ENCODE measurements around the gene GNAL.

Gene GNAL

DNA sequence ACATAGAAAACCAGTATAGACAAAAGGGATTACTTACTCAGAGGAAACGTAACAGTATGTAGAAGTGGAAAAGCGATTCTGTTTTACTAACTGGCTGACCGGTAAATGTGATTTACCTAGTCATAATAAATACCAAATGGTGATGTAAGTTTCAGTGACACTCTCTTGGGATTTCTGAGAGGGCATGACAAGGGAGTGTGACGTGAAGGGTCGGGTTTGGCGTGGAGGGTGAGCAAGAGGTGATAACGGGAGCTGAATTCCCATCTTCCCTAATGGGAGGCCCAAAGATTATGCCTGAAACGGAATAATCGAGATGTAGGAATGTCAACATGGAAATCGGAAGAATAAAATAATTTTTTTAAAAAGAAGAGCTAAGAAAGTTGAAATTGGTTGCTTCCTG lies 12.7 kb upstream of the GNAL start (continued):
- no peak for TF ChIP-seq SALL2 (tag by site-specific recombination; IDR thresholded peaks at IDR 0.05; ENCODE audit: borderline replicate concordance)
- TF ChIP-seq ZNF211 (tag by site-specific recombination; IDR thresholded peaks at IDR 0.05; ENCODE audit: low read depth): no peak

DNA sequence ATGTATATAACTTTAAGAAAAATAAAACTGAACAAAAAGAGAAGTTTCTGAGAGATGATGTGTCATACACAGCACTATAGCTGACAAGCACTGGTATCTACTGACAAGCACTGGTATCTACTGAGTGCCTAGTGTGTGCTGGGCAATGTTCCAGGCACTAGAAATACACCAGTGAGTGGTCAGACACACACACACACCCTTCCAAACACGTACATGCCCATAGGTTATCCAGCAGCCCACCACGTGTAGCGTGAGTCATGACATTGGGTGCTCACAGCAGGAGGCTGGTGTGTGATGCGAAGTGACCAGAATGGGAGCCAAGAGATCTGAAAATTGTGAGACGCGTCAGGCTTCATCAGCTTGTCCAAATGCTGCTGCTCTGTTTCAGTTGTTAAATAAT lies 12.2 kb upstream of the GNAL start:
- no peaks in the 10 kb centered on the region for H3K36me3 ChIP-seq (ENCODE audit: control insufficient read depth in 2 of 2, insufficient read depth in 1 of 2, low read length in 2 of 2)
- ChIA-PET POLR2A (no interaction called here), CTCF (interaction anchor here (0.6 to 2.3 kb wide), 3 partner anchors 16 to 108 kb away, joined by 3 to 15 read pairs (median 3); no protein-coding TSS in a partner anchor)
- no peaks in the 10 kb centered on the region for H3K9me3 ChIP-seq (ENCODE audit: control insufficient read depth, insufficient read depth, low read depth, low read length)
- H3K4me1 ChIP-seq (ENCODE audit: control insufficient read depth, insufficient read depth, low read length): no peaks in the 10 kb centered on the region
- TF ChIP-seq ZNF292 (tag by site-specific recombination; IDR thresholded peaks at IDR 0.05; ENCODE audit: borderline replicate concordance, low read depth): no peak
- TF ChIP-seq, protein P1, sequence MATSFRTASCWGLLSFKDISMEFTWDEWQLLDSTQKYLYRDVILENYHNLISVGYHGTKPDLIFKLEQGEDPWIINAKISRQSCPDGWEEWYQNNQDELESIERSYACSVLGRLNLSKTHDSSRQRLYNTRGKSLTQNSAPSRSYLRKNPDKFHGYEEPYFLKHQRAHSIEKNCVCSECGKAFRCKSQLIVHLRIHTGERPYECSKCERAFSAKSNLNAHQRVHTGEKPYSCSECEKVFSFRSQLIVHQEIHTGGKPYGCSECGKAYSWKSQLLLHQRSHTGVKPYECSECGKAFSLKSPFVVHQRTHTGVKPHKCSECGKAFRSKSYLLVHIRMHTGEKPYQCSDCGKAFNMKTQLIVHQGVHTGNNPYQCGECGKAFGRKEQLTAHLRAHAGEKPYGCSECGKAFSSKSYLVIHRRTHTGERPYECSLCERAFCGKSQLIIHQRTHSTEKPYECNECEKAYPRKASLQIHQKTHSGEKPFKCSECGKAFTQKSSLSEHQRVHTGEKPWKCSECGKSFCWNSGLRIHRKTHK (tag by site-specific recombination; IDR thresholded peaks at IDR 0.05): peak; percentile 41; the same call in 1 of the 2 replicates
- no peak overlapping the region for H3K4me3 ChIP-seq (ENCODE audit: low read depth, low read length)
- H3K27ac ChIP-seq (ENCODE audit: extremely low read depth, low read depth, low read length): no peak overlapping the region

DNA sequence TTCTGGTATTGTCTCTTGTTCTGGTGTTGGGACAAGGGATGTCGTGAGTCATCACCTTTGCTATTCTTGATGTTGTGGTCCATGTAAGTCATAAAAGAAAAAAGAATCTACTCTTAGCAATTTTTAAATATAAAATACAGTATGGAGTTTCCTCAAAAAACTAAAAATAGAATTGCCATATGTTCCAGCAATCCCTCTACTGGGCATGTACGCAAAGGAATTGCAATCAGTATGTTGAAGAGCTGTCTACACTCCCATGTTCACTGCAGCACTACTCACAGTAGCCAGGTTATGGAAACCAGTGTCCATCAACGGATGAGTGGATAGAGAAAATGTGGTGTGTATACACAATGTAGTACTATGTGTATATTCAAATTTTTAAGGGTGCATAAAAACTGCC lies 10.9 kb upstream of the GNAL start:
- Histone ChIP-seq H3K36me3 (ENCODE audit: control insufficient read depth in 2 of 2, insufficient read depth in 1 of 2, low read length in 2 of 2) (no peaks in the 10 kb centered on the region), H3K9me3 (ENCODE audit: control insufficient read depth, insufficient read depth, low read depth, low read length) (no peaks in the 10 kb centered on the region), H3K4me3 (ENCODE audit: low read depth, low read length) (no peak overlapping the region), H3K27ac (ENCODE audit: extremely low read depth, low read depth, low read length) (no peak overlapping the region), H3K4me1 (ENCODE audit: control insufficient read depth, insufficient read depth, low read length) (no peaks in the 10 kb centered on the region)
- ChIA-PET CTCF (interaction anchor here (2.3 kb wide), 1 partner anchor 23 kb away, joined by 15 read pairs; no protein-coding TSS in a partner anchor), POLR2A (no interaction called here)
- TF ChIP-seq ZNF174 (tag by site-specific recombination; IDR thresholded peaks at IDR 0.05) (no peak), ZNF10 (tag by site-specific recombination; IDR thresholded peaks at IDR 0.05) (no peak), RBAK (tag by site-specific recombination; IDR thresholded peaks at IDR 0.05) (no peak), ZNF571 (tag by site-specific recombination; IDR thresholded peaks at IDR 0.05) (no peak)
- TF ChIP-seq, protein P2, sequence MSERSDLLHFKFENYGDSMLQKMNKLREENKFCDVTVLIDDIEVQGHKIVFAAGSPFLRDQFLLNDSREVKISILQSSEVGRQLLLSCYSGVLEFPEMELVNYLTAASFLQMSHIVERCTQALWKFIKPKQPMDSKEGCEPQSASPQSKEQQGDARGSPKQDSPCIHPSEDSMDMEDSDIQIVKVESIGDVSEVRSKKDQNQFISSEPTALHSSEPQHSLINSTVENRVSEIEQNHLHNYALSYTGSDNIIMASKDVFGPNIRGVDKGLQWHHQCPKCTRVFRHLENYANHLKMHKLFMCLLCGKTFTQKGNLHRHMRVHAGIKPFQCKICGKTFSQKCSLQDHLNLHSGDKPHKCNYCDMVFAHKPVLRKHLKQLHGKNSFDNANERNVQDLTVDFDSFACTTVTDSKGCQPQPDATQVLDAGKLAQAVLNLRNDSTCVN (tag by site-specific recombination; optimal IDR thresholded peaks at IDR 0.05): no peak

DNA sequence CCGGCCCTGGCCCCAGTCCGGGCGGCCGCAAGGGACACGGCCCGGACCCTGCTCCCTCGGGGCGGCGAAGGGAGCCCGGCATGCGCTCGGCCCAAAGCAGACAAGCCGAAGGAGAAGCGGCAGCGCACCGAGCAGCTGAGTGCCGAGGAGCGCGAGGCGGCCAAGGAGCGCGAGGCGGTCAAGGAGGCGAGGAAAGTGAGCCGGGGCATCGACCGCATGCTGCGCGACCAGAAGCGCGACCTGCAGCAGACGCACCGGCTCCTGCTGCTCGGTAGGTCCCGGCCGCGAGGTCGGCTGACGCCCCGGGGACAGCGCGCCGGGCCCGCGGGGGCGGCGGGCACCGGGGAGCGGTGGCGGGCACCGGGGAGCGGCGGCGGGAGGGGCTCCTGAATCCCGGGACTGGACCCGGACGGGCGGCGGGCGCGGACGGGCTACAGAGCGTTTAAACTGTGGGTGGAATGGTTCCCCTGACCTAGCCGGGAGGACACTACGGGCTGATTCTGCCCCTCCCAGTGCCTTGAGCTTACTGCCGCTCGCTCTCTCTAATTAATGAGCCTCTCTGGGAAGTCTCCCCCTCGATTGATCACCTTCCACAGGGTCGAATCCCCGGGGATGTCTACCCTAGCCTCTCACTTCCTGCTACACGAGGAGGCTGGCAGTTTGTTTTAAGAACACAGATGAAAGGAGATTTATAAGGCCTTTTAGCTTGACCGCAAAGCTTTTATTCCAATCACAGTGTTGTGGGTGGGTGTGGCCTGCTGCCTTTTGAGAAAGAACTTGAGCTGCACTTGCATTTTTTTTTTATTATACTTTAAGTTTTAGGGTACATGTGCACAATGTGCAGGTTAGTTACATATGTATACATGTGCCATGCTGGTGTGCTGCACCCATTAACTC lies 853 bp downstream of the GNAL start:
- H3K27ac ChIP-seq (ENCODE audit: extremely low read depth, low read depth, low read length): peak overlapping the region; percentile 95
- H3K36me3 ChIP-seq (ENCODE audit: control insufficient read depth in 2 of 2, insufficient read depth in 1 of 2, low read length in 2 of 2): no peaks in the 10 kb centered on the region
- H3K9me3 ChIP-seq (ENCODE audit: control insufficient read depth, insufficient read depth, low read depth, low read length): no peaks in the 10 kb centered on the region
- H3K4me3 ChIP-seq (ENCODE audit: low read depth, low read length): peak overlapping the region; percentile 77
- H3K4me1 ChIP-seq (ENCODE audit: control insufficient read depth, insufficient read depth, low read length): peaks cover 4% of the 10 kb centered on the region; the same call in 1 of the 2 replicates
- CTCF ChIA-PET: interaction anchor here (0.5 to 3.2 kb wide), 5 partner anchors 34 to 649 kb away, joined by 3 to 12 read pairs (median 4); no protein-coding TSS in a partner anchor
- POLR2A ChIA-PET: interaction anchor here (0.7 kb wide), 1 partner anchor 12 kb away, joined by 4 read pairs; no protein-coding TSS in a partner anchor
- TF ChIP-seq GFI1B (tag by site-specific recombination; IDR thresholded peaks at IDR 0.05) (peak; percentile 28; the same call in 1 of the 2 replicates), ZNF157 (tag by site-specific recombination; IDR thresholded peaks at IDR 0.05) (no peak), ZNF341 (tag by site-specific recombination; IDR thresholded peaks at IDR 0.05; ENCODE audit: low read depth) (peak; percentile 45; the same call in 1 of the 2 replicates), KLF1 (tag by site-specific recombination; IDR thresholded peaks at IDR 0.05) (peak; percentile 48), ZXDB (tag by site-specific recombination; IDR thresholded peaks at IDR 0.05) (peak; percentile 15; the same call in 1 of the 2 replicates), ZBTB17 (tag by site-specific recombination; IDR thresholded peaks at IDR 0.05) (0 out of 2 replicates have a peak, but pooled peaks have one; percentile 56), GLIS2 (tag by site-specific recombination; IDR thresholded peaks at IDR 0.05) (peak; percentile 64), SP7 (tag by site-specific recombination; IDR thresholded peaks at IDR 0.05) (peak; percentile 36), ZNF791 (tag by site-specific recombination; IDR thresholded peaks at IDR 0.05) (no peak), KLF7 (tag by site-specific recombination; IDR thresholded peaks at IDR 0.05; ENCODE audit: borderline replicate concordance) (no peak), WT1 (tag by site-specific recombination; IDR thresholded peaks at IDR 0.05) (no peak), ZNF629 (tag by site-specific recombination; IDR thresholded peaks at IDR 0.05) (no peak), ZNF76 (tag by site-specific recombination; IDR thresholded peaks at IDR 0.05; ENCODE audit: borderline replicate concordance, low read depth) (no peak), ZNF16 (tag by site-specific recombination; IDR thresholded peaks at IDR 0.05; ENCODE audit: low read depth) (no peak), ZNF211 (tag by site-specific recombination; IDR thresholded peaks at IDR 0.05; ENCODE audit: low read depth) (no peak)
- TF ChIP-seq, protein P1 (tag by site-specific recombination; IDR thresholded peaks at IDR 0.05): no peak

Data from HEK293 (cell line).